ENCODE measurements around the gene COA3. TPM values are rescaled to one million over a fixed set of nuclear protein-coding genes. Genes with fewer than 3 reads are reported as not detected.

The COA3 gene
- total RNA-seq, 1 donor from 2014 or later: 59.8 TPM

DNA sequence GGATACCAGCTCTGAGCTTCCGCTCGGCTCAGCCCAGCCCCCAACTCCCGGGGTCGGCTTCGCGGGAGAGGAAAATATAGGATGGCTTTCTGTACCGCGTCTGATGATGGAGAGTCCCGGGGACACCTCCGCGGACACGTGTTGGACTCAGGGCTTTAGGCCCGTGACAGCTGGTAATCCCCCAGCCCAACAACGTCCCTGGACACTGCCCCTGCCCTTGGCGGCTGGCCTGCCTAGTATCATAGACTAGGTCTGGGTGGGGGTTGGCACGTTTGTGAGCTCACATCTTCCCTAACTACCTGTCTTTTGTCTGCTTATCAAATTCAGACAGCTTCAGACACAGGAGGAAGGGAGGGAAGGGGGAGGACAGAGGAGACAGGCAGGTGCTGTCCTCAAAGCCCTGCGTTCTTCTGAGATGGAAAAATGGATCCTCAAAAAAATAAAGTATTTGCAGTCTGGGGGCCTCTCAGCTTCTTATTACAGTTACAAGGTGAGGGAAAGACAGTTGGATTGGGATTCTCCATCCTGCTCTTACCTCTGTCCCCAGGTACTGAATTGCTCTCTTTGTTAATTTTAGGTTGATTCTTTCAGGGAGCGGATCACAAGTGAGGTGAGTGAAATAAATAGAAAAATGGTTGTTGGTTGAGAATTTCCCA lies 35.4 kb upstream of the COA3 start:
- FAIRE-seq: no peak
- H3K36me3 ChIP-seq (ENCODE audit: control insufficient read depth, insufficient read depth, low read length): peaks cover 20% of the 10 kb centered on the region
- TF ChIP-seq, protein P1, sequence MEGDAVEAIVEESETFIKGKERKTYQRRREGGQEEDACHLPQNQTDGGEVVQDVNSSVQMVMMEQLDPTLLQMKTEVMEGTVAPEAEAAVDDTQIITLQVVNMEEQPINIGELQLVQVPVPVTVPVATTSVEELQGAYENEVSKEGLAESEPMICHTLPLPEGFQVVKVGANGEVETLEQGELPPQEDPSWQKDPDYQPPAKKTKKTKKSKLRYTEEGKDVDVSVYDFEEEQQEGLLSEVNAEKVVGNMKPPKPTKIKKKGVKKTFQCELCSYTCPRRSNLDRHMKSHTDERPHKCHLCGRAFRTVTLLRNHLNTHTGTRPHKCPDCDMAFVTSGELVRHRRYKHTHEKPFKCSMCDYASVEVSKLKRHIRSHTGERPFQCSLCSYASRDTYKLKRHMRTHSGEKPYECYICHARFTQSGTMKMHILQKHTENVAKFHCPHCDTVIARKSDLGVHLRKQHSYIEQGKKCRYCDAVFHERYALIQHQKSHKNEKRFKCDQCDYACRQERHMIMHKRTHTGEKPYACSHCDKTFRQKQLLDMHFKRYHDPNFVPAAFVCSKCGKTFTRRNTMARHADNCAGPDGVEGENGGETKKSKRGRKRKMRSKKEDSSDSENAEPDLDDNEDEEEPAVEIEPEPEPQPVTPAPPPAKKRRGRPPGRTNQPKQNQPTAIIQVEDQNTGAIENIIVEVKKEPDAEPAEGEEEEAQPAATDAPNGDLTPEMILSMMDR (IDR thresholded peaks at IDR 0.05; ENCODE audit: insufficient read depth, low read length, severe bottlenecking): no peak

DNA sequence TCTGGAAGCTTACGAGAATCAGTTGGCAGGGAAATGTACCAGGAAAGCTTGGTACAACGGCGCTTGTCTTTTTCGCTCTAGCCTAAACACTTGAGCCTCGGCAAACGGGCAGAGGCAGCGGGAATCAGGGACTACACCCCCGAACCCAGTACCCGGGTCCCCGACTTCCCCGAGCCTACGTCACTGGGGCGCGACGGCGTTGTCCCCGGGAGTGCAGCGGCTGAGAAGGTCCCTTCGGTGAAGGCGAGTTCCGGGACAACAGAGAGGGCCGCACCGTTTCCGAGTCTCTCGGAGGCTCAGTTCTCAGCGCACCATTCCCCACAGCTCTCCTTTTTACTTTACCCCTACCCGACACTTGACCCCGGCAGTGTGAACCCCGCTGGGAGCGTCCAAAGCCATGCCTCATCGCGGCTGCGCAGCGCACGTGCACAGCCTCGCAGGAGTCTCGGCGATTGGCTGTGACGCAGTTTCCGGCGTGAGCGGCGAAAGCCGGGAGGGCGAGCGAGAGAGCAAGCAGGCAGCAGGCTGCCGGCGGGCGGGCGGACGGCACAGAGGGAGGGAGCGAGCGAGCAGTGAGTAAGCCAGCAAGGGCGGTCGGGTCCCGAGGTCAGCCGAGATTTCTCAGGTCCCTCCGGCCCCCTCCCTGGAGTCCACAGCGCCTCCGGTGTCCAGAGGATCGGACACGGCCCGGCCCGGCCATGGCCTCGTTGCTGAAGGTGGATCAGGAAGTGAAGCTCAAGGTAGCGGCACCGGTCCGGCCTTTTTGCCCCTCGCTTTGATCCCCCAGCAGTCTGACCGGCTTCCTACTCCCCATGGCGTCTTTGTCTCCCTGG lies 34.6 kb upstream of the COA3 start, which contains the start of gene PSME3:
Gene PSME3 (plus strand): TSS at position 464 of the 833 bp plus-strand sequence. CDS start 235 bp downstream, at position 699.
- TF ChIP-seq, protein P1 (IDR thresholded peaks at IDR 0.05; ENCODE audit: insufficient read depth, low read length, severe bottlenecking): no peak
- no peak for FAIRE-seq

More for the DNA sequence above, 35.4 kb upstream of the COA3 start:
- no peaks in the 10 kb centered on the region for H3K27me3 ChIP-seq (ENCODE audit: control insufficient read depth, insufficient read depth, low read length)
- DNase-seq (ENCODE audit: low read depth): no peak
- peak overlapping the region; percentile 92 for H3K4me3 ChIP-seq (ENCODE audit: low read depth, low read length)

DNA sequence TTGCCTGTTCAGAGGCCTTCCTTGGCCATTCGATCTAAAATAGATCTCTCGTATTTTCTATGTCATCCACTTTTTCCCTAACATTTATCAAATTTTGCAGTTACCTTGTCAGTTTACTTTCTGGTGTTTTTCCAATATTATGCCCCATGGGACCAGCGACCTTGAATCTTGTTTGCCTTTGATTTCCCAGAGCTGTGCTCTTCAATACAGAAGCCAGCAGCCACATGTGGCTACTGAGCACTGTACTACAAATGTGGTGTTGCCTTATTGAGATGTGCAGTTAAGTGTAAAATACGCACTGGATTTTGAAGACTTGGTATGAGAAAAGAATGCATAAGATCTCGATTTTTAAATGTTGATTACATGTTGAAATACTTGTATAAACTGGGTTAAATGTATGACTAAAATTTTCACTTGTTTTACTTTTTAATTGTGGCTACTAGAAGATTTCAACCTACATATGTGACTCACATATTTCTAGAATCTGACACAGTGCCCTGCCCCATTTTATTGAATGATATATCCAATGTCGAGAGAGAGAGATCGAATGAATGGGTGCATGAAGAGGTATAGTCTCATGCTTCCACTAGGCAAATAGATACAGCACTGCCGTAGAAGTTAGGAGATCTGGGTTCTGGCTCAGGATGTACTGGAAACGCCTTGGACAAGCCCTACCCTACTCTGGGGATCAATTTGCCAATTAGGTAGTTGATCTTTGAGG lies 33.9 kb upstream of the COA3 start:
- DNase-seq (ENCODE audit: low read depth): peak; percentile 36
- TF ChIP-seq, protein P1 (IDR thresholded peaks at IDR 0.05; ENCODE audit: insufficient read depth, low read length, severe bottlenecking): no peak
- no peaks in the 10 kb centered on the region for H3K27me3 ChIP-seq (ENCODE audit: control insufficient read depth, insufficient read depth, low read length)
- peak overlapping the region; percentile 92 for H3K4me3 ChIP-seq (ENCODE audit: low read depth, low read length)
- H3K36me3 ChIP-seq (ENCODE audit: control insufficient read depth, insufficient read depth, low read length): peaks cover 7% of the 10 kb centered on the region
- FAIRE-seq: no peak

More for the DNA sequence above, 34.6 kb upstream of the COA3 start, which contains the start of gene PSME3:
- H3K4me3 ChIP-seq (ENCODE audit: low read depth, low read length): peak within 1 kb of the TSS; percentile 92
- H3K27me3 ChIP-seq (ENCODE audit: control insufficient read depth, insufficient read depth, low read length): no peaks in the 10 kb centered on the region
- peak; percentile 79 for DNase-seq (ENCODE audit: low read depth)
- peaks cover 13% of the 10 kb centered on the region for H3K36me3 ChIP-seq (ENCODE audit: control insufficient read depth, insufficient read depth, low read length)

DNA sequence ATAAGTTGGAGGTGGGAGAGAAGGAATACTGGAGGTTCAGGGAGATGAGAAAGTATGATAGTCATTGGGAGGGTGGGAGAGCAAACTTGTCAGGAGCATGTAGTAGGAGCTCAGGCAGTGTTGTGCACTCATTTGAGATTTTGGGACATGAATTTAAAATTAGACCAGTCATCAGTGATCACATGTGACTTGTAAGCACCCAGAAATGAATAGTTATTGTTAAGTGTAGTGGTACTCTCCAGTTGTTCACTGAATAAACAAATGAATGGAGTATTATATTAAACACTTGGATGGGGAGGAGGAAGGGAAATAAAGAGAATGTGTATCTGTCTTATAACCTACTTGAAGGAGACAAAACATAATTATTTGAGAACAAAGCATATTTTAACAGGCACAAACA lies 32.5 kb upstream of the COA3 start:
- TF ChIP-seq, protein P1 (IDR thresholded peaks at IDR 0.05; ENCODE audit: insufficient read depth, low read length, severe bottlenecking): no peak
- no peaks in the 10 kb centered on the region for H3K27me3 ChIP-seq (ENCODE audit: control insufficient read depth, insufficient read depth, low read length)
- FAIRE-seq: no peak
- no peak overlapping the region for H3K4me3 ChIP-seq (ENCODE audit: low read depth, low read length)
- DNase-seq (ENCODE audit: low read depth): no peak
- H3K36me3 ChIP-seq (ENCODE audit: control insufficient read depth, insufficient read depth, low read length): peaks cover 5% of the 10 kb centered on the region

DNA sequence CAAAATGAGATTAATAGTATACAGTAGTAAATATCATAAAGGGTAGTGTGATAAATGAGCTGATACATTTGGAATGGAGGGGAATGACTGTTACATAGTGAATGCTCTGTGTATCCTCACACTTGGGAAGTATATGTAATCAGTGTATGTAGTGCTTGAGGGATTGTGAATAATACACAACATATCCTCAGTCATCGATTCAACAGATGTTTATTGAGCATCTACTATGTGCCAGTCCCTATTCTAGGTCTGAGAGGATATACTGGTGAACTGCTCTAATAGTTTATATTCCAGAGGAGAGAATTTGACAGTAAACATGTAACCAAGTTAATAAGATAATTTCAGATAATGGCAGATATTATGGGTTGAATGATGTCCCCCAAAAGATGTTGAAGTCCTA lies 29.0 kb upstream of the COA3 start:
- no peak overlapping the region for H3K4me3 ChIP-seq (ENCODE audit: low read depth, low read length)
- no peaks in the 10 kb centered on the region for H3K27me3 ChIP-seq (ENCODE audit: control insufficient read depth, insufficient read depth, low read length)
- FAIRE-seq: no peak
- TF ChIP-seq, protein P1 (IDR thresholded peaks at IDR 0.05; ENCODE audit: insufficient read depth, low read length, severe bottlenecking): no peak
- H3K36me3 ChIP-seq (ENCODE audit: control insufficient read depth, insufficient read depth, low read length): no peaks in the 10 kb centered on the region
- no peak for DNase-seq (ENCODE audit: low read depth)
